ENCODE results near the gene DACH1.

The DACH1 gene

GRCh38 chr13:71863254-71863865 is 3.6 kb downstream of the DACH1 start:
- no peak for DNase-seq (ENCODE audit: low read depth, low spot score)
- no peak overlapping the region for H3K4me3 ChIP-seq (ENCODE audit: low read depth, low read length)
- TF ChIP-seq CTCF (IDR thresholded peaks at IDR 0.05; ENCODE audit: low read depth, low read length) = no peak
- in situ Hi-C loops (cut with HindIII; ENCODE audit: low sequenced_read_pairs) = no loop called here

GRCh38 chr13:71862459-71862943 is 4.5 kb downstream of the DACH1 start:
- no peak overlapping the region for H3K4me3 ChIP-seq (ENCODE audit: low read depth, low read length)
- TF ChIP-seq CTCF (IDR thresholded peaks at IDR 0.05; ENCODE audit: low read depth, low read length) = no peak
- in situ Hi-C loops (cut with HindIII; ENCODE audit: low sequenced_read_pairs) = no loop called here
- DNase-seq (ENCODE audit: low read depth, low spot score) = no peak

GRCh38 chr13:71861769-71862458 is 5.1 kb downstream of the DACH1 start:
- no peak overlapping the region for H3K4me3 ChIP-seq (ENCODE audit: low read depth, low read length)
- in situ Hi-C loops (cut with HindIII; ENCODE audit: low sequenced_read_pairs) = no loop called here
- TF ChIP-seq CTCF (IDR thresholded peaks at IDR 0.05; ENCODE audit: low read depth, low read length) = no peak
- no peak for DNase-seq (ENCODE audit: low read depth, low spot score)

GRCh38 chr13:71860547-71861138 is 6.4 kb downstream of the DACH1 start:
- no peak for TF ChIP-seq CTCF (IDR thresholded peaks at IDR 0.05; ENCODE audit: low read depth, low read length)
- in situ Hi-C loops (cut with HindIII; ENCODE audit: low sequenced_read_pairs) = no loop called here
- no peak for DNase-seq (ENCODE audit: low read depth, low spot score)

GRCh38 chr13:71858647-71859046 is 8.4 kb downstream of the DACH1 start:
- no peak overlapping the region for H3K4me3 ChIP-seq (ENCODE audit: low read depth, low read length)
- in situ Hi-C loops (cut with HindIII; ENCODE audit: low sequenced_read_pairs) = no loop called here
- no peak for TF ChIP-seq CTCF (IDR thresholded peaks at IDR 0.05; ENCODE audit: low read depth, low read length)
- no peak for DNase-seq (ENCODE audit: low read depth, low spot score)

More at GRCh38 chr13:71860547-71861138, 6.4 kb downstream of the DACH1 start:
- no peak overlapping the region for H3K4me3 ChIP-seq (ENCODE audit: low read depth, low read length)

- in situ Hi-C loops (cut with HindIII; ENCODE audit: low sequenced_read_pairs) = no loop called here
- no peak for DNase-seq (ENCODE audit: low read depth, low spot score)
- no peak overlapping the region for H3K4me3 ChIP-seq (ENCODE audit: low read depth, low read length)
- TF ChIP-seq CTCF (IDR thresholded peaks at IDR 0.05; ENCODE audit: low read depth, low read length) = no peak
Measured at GRCh38 chr13:71856548-71857043, 10.4 kb downstream of the DACH1 start.

All from astrocyte of the spinal cord (primary cell).